Prostate gland (tissue), 2 donors: ENCODE results near the gene RFT1. TPM values are rescaled to one million over a fixed set of nuclear protein-coding genes. Genes with fewer than 3 reads are reported as not detected.

Experiments
- DNase-seq: peaks from one replicate; pipeline ENCODE4 v3.0.0-alpha.2; 2019; ENCODE audit warnings: low spot score
- H3K27ac ChIP-seq, 2 donors: fragments of 200-600 bp; sonication (generic); 2 replicates each; pipeline ENCODE4 v1.5.1; 2017 to 2019
- H3K27me3 ChIP-seq: fragments of 200-600 bp; sonication (generic); replicated peaks from 2 replicates; pipeline ENCODE4 v1.5.1; 2019; ENCODE audit not compliant: insufficient read depth
- H3K36me3 ChIP-seq, 2 donors: fragments of 200-600 bp; sonication (generic); 1 replicate in 1 of 2; 2 replicates in 1 of 2; pipeline versions ENCODE4 v1.5.1 to v1.8.1; 2017 to 2019
- H3K4me1 ChIP-seq: fragments of 200-600 bp; sonication (generic); replicated peaks from 2 replicates; pipeline ENCODE4 v1.5.1; 2019
- H3K4me3 ChIP-seq, 2 donors: fragments of 200-600 bp; sonication (generic); 2 replicates each; pipeline ENCODE4 v1.5.1; 2017 to 2019
- H3K9me3 ChIP-seq: fragments of 200-600 bp; sonication (generic); 2 replicates; pipeline ENCODE4 v1.5.1; 2017
- POLR2A ChIP-seq: fragments of 450-650 bp; IDR thresholded peaks from one replicate; pipeline ENCODE4 v1.6.1; 2016; ENCODE audit warnings: antibody characterized with exemption, mild to moderate bottlenecking
- POLR2AphosphoS5 ChIP-seq: sonication (generic); formaldehyde crosslinking; IDR thresholded peaks from one replicate; pipeline ENCODE4 v1.6.1; 2017; ENCODE audit warnings: antibody characterized with exemption
- WGBS: methylation state at CpG from one replicate; pipeline ENCODE4 v1.1.5; 2018; 5-methylcytosine and 5-hydroxymethylcytosine counted together
- intact Hi-C: fragments of 100-400 bp; cut with DNase I; formaldehyde crosslinking; loops from one replicate; pipeline ENCODE4 v1.14.2; 2022
- total RNA-seq, 2 donors: library from RNA; depleted of rRNA; stranded (reverse); fragments of >200 nt; gene quantifications; one replicate each; pipeline ENCODE4 v1.1.0, GENCODE V29; 2016
- TF ChIP-seq, protein P1 (sequence below), 4 experiments: fragments of 200-600 bp in 2 of 4; fragments of 450-650 bp in 2 of 4; sonication (generic) in 2 of 4; IDR thresholded peaks; 1 replicate in 3 of 4; 2 replicates in 1 of 4; pipeline ENCODE4 v1.5.1; 2016 to 2019; ENCODE audit warnings: antibody characterized with exemption in 4 of 4, mild to moderate bottlenecking in 2 of 4, moderate library complexity in 2 of 4

RFT1 gene
- total RNA-seq, 2 donors from 2014 or later: 10.3 to 31.1 TPM

DNA sequence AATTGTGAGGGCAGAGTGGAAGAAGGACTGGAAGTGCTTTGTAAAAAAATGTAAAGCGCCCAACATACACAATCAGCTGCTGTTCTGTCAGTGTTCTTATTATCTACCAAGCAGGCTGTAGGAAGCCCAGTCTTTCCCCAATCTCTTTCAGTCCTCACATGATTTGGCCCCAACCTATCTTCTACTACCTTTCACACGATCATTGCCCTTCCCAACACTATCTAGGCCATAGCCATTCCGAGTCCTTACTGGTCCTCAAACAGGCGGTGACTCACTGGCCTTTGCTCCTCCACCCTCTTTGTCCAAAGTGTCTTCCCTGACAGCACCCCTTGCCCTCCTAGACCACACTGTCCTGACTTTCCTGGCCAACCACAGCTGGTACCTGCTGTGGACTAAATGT is 861 bp upstream of the RFT1 start:
- no peak overlapping the region for H3K4me3 ChIP-seq

DNA sequence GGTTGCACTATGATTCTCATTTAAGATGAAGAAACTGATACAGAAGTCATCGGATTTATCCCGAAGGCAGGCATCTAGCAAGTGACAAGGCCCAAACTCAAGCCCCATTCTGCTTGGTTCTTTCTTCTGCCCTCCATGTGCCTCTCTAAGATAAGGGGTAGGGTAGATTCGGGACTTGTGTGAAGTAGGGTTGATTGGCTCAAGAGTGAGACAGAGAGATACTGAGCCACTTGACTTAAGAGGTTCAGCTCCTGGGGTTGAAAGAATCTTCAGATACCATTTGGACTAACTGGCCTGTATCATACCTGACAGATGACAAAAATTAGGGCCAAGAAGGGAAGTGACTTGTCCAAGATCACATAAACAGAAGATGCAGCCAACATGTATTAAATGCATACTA is 891 bp downstream of the RFT1 start:
- Histone ChIP-seq H3K27me3 (no peaks in the 10 kb centered on the region), H3K27ac (peak overlapping the region in 1 of 2 donors; percentile 89), H3K36me3 (peaks cover 0 to 7% of the 10 kb centered on the region in 2 donors), H3K9me3 (no peaks in the 10 kb centered on the region), H3K4me1 (peaks cover 9% of the 10 kb centered on the region), H3K4me3 (peak overlapping the region; percentile 74 to 79)
- DNase-seq: no peak
- TF ChIP-seq, protein P1, sequence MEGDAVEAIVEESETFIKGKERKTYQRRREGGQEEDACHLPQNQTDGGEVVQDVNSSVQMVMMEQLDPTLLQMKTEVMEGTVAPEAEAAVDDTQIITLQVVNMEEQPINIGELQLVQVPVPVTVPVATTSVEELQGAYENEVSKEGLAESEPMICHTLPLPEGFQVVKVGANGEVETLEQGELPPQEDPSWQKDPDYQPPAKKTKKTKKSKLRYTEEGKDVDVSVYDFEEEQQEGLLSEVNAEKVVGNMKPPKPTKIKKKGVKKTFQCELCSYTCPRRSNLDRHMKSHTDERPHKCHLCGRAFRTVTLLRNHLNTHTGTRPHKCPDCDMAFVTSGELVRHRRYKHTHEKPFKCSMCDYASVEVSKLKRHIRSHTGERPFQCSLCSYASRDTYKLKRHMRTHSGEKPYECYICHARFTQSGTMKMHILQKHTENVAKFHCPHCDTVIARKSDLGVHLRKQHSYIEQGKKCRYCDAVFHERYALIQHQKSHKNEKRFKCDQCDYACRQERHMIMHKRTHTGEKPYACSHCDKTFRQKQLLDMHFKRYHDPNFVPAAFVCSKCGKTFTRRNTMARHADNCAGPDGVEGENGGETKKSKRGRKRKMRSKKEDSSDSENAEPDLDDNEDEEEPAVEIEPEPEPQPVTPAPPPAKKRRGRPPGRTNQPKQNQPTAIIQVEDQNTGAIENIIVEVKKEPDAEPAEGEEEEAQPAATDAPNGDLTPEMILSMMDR (IDR thresholded peaks at IDR 0.05): no peak
- TF ChIP-seq POLR2A (no peak), POLR2AphosphoS5 (no peak)
- intact Hi-C loops: no loop called here
- 62% methylated on average over 3 of the region's 3 CpGs for WGBS

More for the DNA sequence above, 861 bp upstream of the RFT1 start:
- no peaks in the 10 kb centered on the region for H3K9me3 ChIP-seq
- WGBS: 93% methylated on average over 4 of the region's 4 CpGs
- H3K4me1 ChIP-seq: peaks cover 21% of the 10 kb centered on the region
- TF ChIP-seq, protein P1 (IDR thresholded peaks at IDR 0.05): no peak
- TF ChIP-seq POLR2AphosphoS5: no peak
- TF ChIP-seq POLR2A: no peak
- no peaks in the 10 kb centered on the region for H3K27me3 ChIP-seq
- no peak for DNase-seq
- intact Hi-C loops: no loop called here
- H3K27ac ChIP-seq: peak overlapping the region; percentile 82 to 89
- no peaks in the 10 kb centered on the region for H3K36me3 ChIP-seq

DNA sequence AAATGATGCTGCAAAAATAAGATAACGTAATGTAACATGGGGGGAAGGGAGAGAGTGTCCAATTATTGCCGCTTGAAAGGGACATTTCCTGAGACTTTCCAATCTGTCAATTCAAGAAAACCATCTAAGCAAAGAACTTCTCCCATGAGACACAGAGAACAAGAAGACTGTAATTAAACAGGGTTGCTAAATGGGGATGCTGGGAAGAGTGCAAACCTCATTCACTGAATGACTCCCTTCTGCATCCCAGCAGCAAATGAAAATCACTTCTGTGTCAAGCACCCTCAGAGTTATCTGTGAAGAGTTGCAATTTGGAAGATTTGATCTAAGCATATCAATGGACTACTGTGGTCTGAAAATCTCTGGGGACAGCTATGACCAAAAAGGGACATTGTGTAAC is 3.6 kb downstream of the RFT1 start:
- peaks cover 4 to 7% of the 10 kb centered on the region in 2 donors for H3K36me3 ChIP-seq
- intact Hi-C loops: no loop called here
- no peaks in the 10 kb centered on the region for H3K27me3 ChIP-seq
- 96% methylated on average over 2 of the region's 2 CpGs for WGBS
- no peaks in the 10 kb centered on the region for H3K9me3 ChIP-seq
- H3K4me1 ChIP-seq: peaks cover 7% of the 10 kb centered on the region
- no peak for DNase-seq
- no peak overlapping the region for H3K27ac ChIP-seq
- H3K4me3 ChIP-seq: no peak overlapping the region
- no peak for TF ChIP-seq POLR2A
- TF ChIP-seq, protein P1 (IDR thresholded peaks at IDR 0.05): no peak
- no peak for TF ChIP-seq POLR2AphosphoS5

DNA sequence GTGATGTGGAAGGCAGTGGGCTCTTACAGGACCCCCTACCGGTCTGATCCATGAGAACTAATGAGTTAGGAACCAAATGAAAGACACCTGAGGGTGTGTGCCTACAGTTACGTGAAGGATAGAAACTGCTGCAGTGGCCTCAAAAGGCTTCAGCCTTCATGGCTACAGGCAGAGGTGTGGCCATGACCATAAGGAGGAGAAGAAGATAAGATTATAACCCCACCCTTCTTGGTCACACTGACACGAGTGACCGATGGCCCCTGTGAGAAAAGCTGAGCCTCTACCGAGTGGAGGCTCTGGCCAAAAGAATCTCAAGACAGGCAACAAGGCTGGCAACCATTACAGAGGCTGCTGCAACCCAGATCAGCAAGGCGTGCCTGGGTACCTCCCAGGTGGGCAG is 6.3 kb downstream of the RFT1 start:
- Histone ChIP-seq H3K36me3 (peaks cover 4 to 10% of the 10 kb centered on the region in 2 donors), H3K4me3 (no peak overlapping the region), H3K4me1 (peaks cover under 1% of the 10 kb centered on the region), H3K27me3 (no peaks in the 10 kb centered on the region), H3K9me3 (no peaks in the 10 kb centered on the region), H3K27ac (no peak overlapping the region)
- WGBS: 88% methylated on average over 6 of the region's 6 CpGs
- TF ChIP-seq POLR2A (no peak), POLR2AphosphoS5 (no peak)
- TF ChIP-seq, protein P1 (IDR thresholded peaks at IDR 0.05): no peak
- intact Hi-C loops: no loop called here
- DNase-seq: no peak

DNA sequence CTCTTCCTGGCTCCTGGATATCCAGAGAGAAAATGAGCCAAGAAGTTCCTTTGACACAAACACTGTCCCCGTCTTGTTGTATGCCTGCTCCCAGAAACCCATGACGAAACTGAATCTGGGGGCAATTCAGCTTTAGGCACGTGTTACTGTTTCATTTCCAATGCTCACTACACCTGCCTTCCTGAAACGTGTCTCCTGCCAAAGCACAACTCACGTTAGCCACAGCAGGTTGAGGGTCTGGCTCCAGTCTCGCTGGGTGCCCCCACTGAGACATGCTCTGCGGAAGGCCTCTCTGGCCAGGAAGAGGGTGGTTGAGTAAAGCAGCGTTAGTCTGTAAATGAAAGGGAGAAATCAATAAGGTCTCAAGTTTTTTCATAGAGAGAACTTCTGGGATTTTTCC is 6.7 kb downstream of the RFT1 start:
- intact Hi-C loops: no loop called here
- DNase-seq: no peak
- Histone ChIP-seq H3K9me3 (no peaks in the 10 kb centered on the region), H3K4me3 (no peak overlapping the region), H3K27ac (no peak overlapping the region), H3K36me3 (peaks cover 4 to 10% of the 10 kb centered on the region in 2 donors), H3K4me1 (no peaks in the 10 kb centered on the region), H3K27me3 (no peaks in the 10 kb centered on the region)
- 92% methylated on average over 8 of the region's 8 CpGs for WGBS
- no peak for TF ChIP-seq POLR2A
- TF ChIP-seq, protein P1 (IDR thresholded peaks at IDR 0.05): no peak
- TF ChIP-seq POLR2AphosphoS5: no peak
